ENCODE data around the gene DACH2. TPM values are rescaled to one million over a fixed set of nuclear protein-coding genes. Genes with fewer than 3 reads are reported as not detected.

Gene DACH2
- total RNA-seq, 1 experiment from 2014 or later = not detected

DNA sequence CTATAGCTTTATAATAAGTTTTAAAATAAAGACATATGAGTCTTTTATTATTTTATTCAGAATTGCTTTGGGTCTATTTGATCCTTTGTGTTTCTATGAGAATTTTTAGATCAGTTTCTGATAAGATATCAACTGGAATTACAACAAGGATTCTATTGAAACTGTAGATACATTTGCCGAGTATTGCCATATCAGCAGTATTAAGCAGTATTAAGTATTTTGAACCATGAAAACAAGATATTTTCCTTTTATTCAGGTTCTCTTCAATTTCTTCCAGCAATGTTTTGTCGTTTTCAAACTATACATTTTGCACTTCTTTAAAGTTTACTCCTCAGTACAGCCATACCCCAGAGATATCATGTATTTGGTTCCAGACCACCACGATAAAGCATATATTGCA is 598.8 kb downstream of the DACH2 start:
- DNase-seq (ENCODE audit: low read depth) = no peak

DNA sequence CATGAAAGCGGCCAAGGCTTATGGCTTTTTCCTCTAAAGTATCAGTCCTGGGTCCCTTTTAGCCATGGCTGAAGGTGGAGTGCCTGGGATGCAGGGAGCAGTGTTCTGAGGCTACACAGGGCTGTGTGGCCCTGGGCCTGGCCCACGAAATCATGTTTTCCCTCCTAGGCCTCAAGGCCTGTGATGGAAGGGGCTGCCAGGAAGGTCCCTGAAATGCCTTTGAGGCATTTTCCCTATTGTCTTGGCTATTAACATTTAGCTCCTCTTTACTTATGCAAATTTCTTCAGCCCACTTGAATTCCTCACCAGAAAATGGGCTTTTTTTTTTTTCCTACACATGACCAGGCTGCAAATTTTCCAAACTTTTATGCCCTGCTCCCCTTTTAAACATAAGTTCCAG is 657.0 kb downstream of the DACH2 start:
- DNase-seq (ENCODE audit: low read depth) = no peak

- no peak for DNase-seq (ENCODE audit: low read depth)
These were observed 658.5 kb downstream of the DACH2 start for GRCh38 chrX:86806786-86807185.

- DNase-seq (ENCODE audit: low read depth) = no peak
These were observed 661.4 kb downstream of the DACH2 start for GRCh38 chrX:86809651-86810050.

DNA sequence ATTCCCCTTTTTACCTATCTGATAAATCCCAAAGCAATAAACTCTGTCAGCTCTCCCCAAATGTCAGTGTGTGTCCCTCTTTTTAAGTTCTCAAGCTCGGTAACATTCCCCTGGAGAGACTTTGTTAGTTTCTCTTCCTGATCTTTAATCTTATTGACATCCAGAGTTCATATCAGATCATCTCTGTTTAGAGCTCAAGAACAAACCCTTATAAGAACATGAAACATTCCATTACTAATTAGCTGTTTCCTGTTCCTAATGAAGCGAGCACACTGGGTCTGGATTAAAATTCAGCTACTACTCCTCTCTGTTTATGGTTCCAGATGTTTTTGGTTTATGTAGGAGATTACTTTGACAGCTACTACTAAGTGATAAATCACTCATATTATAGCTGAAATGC is 681.5 kb downstream of the DACH2 start:
- no peak for DNase-seq (ENCODE audit: low read depth)

DNA sequence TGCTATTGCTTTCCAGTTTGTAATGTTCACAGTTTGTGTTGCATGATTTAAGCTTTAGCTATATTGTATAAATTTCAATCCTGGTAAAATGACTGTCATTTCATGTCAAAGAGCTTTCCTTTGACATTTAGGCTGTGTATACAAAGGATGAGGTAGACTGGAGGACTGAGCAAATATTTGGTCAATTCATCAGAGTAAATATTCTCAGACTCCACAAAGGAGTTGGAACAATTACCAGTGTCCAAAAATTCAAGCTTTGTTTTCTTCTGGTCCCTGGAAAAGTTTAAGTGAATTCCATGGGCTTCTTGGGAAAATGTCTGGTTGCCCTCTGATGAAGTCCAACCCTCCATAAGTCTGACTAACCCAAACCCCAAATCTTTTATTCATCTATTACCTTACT is 682.4 kb downstream of the DACH2 start:
- no peak for DNase-seq (ENCODE audit: low read depth)

- no peak for DNase-seq (ENCODE audit: low read depth)
These were observed 696.9 kb downstream of the DACH2 start for GRCh38 chrX:86845101-86845500.

Other genes starting within 250 kb of the DACH2 start
- gene CHM, start 100.9 kb upstream of the DACH2 start, total RNA-seq (2014; rRNA removed) = 20.4 and 22.2 TPM in 2 replicates